GM12878 (cell line): ENCODE measurements around the gene CCDC141. TPM values are rescaled to one million over a fixed set of nuclear protein-coding genes. Genes with fewer than 3 reads are reported as not detected.

Source experiments
- ATAC-seq: fragments of 200-7000 bp; cut with Tn5 transposase; 3 replicates; pipeline ENCODE4 v1.9.1; 2020; ENCODE audit warnings: mild to moderate bottlenecking, moderate library complexity
- BruUV-seq: library from RNA; stranded (reverse); fragments of 400-500 nt; replicated peaks from 2 replicates; lab custom pipeline; 2021; lab: Mats Ljungman, UMichigan
- CTCF ChIA-PET: fragments of 300-600 bp; sonication (Branson Sonifier 250); formaldehyde crosslinking; extraction: SDS; loops from one replicate; lab custom pipeline; 2021; ENCODE audit warnings: inconsistent platforms; lab: Yijun Ruan, JAX
- POLR2A ChIA-PET: fragments of 350-600 bp; formaldehyde crosslinking; extraction: SDS; loops from one replicate; lab custom pipeline; 2021; ENCODE audit warnings: inconsistent platforms; lab: Charles Lee
- RAD21 ChIA-PET: fragments of 300-600 bp; sonication (Branson Sonifier 250); formaldehyde crosslinking; loops from one replicate; lab custom pipeline; 2023; ENCODE audit warnings: antibody characterized with exemption; ENCODE audit not compliant: unreplicated experiment; lab: Charles Lee
- SMC1A ChIA-PET: fragments of 300-600 bp; sonication (Branson Sonifier 250); formaldehyde crosslinking; loops from one replicate; lab custom pipeline; 2023; ENCODE audit not compliant: unreplicated experiment, uncharacterized antibody; lab: Charles Lee
- DNase-seq: peaks from one replicate; pipeline ENCODE4 v3.0.0-alpha.2; 2011; ENCODE audit warnings: low read depth, low spot score
- FAIRE-seq: peaks from 3 replicates; lab custom pipeline; 2011; peaks lifted over from hg19 to GRCh38; lab: Jason Lieb, UNC
- H2AFZ ChIP-seq: 2 replicates; pipeline ENCODE4 v1.6.0; 2011; ENCODE audit warnings: low read depth, low read length, control low read depth; ENCODE audit not compliant: control insufficient read depth
- H3K27ac ChIP-seq: 2 replicates; pipeline ENCODE4 v1.5.1; 2011; ENCODE audit warnings: control low read depth; ENCODE audit not compliant: control insufficient read depth, insufficient read depth
- H3K27me3 ChIP-seq, 2 experiments: replicated peaks in 1 of 2; 2 replicates each; pipeline versions ENCODE4 v1.6.0 to v1.6.1; 2011; ENCODE audit warnings: low read length in 1 of 2; ENCODE audit not compliant: control insufficient read depth in 2 of 2, insufficient read depth in 2 of 2
- H3K36me3 ChIP-seq, 2 experiments: 2 replicates each; pipeline ENCODE4 v1.5.1; 2011; ENCODE audit warnings: low read length in 1 of 2; ENCODE audit not compliant: control insufficient read depth in 2 of 2, insufficient read depth in 2 of 2
- H3K4me1 ChIP-seq: 2 replicates; pipeline ENCODE4 v1.6.1; 2011; ENCODE audit warnings: mild to moderate bottlenecking, low read length, moderate library complexity, mixed read lengths; ENCODE audit not compliant: control insufficient read depth, insufficient read depth
- H3K4me2 ChIP-seq: 2 replicates; pipeline ENCODE4 v1.6.0; 2011; ENCODE audit warnings: control low read depth; ENCODE audit not compliant: control insufficient read depth, insufficient read depth
- H3K4me3 ChIP-seq: fragments of 200-600 bp; sonication (generic); 2 replicates; pipeline ENCODE4 v1.5.1; 2016
- H3K79me2 ChIP-seq: 2 replicates; pipeline ENCODE4 v1.6.0; 2011; ENCODE audit warnings: low read length; ENCODE audit not compliant: control insufficient read depth, insufficient read depth
- H3K9ac ChIP-seq: 2 replicates; pipeline ENCODE4 v1.8.0; 2011; ENCODE audit warnings: low read length, control low read depth, mixed read lengths; ENCODE audit not compliant: control insufficient read depth, insufficient read depth
- H3K9me3 ChIP-seq: replicated peaks from 3 replicates; pipeline ENCODE4 v1.5.1; 2011; ENCODE audit warnings: mild to moderate bottlenecking, low read length; ENCODE audit not compliant: control insufficient read depth, insufficient read depth
- H4K20me1 ChIP-seq: 2 replicates; pipeline ENCODE4 v1.6.0; 2011; ENCODE audit not compliant: control insufficient read depth, insufficient read depth
- BCL11A ChIP-seq: IDR thresholded peaks from 2 replicates; pipeline ENCODE4 v1.6.1; 2011; ENCODE audit warnings: low read depth, low read length
- IKZF1 ChIP-seq: fragments of 450-650 bp; conservative IDR thresholded peaks from 2 replicates; pipeline ENCODE4 v1.6.1; 2017; ENCODE audit warnings: antibody characterized with exemption, mild to moderate bottlenecking
- SMAD1 ChIP-seq: fragments of 450-650 bp; IDR thresholded peaks from 2 replicates; pipeline ENCODE4 v1.6.1; 2018; ENCODE audit warnings: mild to moderate bottlenecking, low read depth; ENCODE audit not compliant: partially characterized antibody
- ZZZ3 ChIP-seq: IDR thresholded peaks from 2 replicates; pipeline ENCODE4 v1.6.1; 2011; ENCODE audit warnings: low read depth; ENCODE audit not compliant: control insufficient read depth, insufficient read length
- WGBS: methylation state at CpG from one replicate; pipeline ENCODE4 v1.1.6; 2016; ENCODE audit warnings: low lambda C conversion rate; ENCODE audit not compliant: insufficient replicate concordance, insufficient coverage; ENCODE audit errors: missing lambda C conversion rate; 5-methylcytosine and 5-hydroxymethylcytosine counted together
- in situ Hi-C: fragments of 300-500 bp; cut with MboI; formaldehyde crosslinking; loops from 9 replicates; pipeline ENCODE4 v1.14.3; 2018; ENCODE audit warnings: mixed read lengths
- intact Hi-C: fragments of 100-400 bp; cut with micrococcal nuclease; formaldehyde crosslinking; loops from one replicate; pipeline ENCODE4 v1.14.2; 2022; ENCODE audit not compliant: unreplicated experiment
- polyA plus RNA-seq, 11 experiments: library from polyadenylated mRNA; depleted of rRNA in 4 of 11; unstranded in 6 of 11; stranded (reverse) in 5 of 11; fragments of >200 nt; fragmentation: Nextera tagmentation in 4 of 11; fragmentation: Illumina TruSeq in 1 of 11; extraction: Ambion mirVana in 4 of 11; extraction: Trizol in 1 of 11; gene quantifications; 1 replicate in 1 of 11; 2 replicates in 10 of 11; pipeline versions ENCODE4 v1.2.1 to v1.2.3, GENCODE V29; 2011 to 2016; ENCODE audit warnings: inconsistent platforms in 2 of 11, missing spikeins in 2 of 11, low read depth in 1 of 11
- total RNA-seq, 4 experiments: library from RNA; depleted of rRNA in 3 of 4; stranded (reverse); fragments of >200 nt in 3 of 4; fragmentation: Illumina TruSeq in 1 of 4; extraction: Trizol in 1 of 4; gene quantifications; 2 replicates each; pipeline versions ENCODE4 v1.2.1 to v1.2.3, GENCODE V29; 2013 to 2021

The CCDC141 gene
- total and polyA plus RNA-seq, 10 of the 15 experiments (the other 5 are each of a cell fraction or from before 2014, with no cell fraction given): 0.84 to 12.5 (median 3.6) TPM

DNA sequence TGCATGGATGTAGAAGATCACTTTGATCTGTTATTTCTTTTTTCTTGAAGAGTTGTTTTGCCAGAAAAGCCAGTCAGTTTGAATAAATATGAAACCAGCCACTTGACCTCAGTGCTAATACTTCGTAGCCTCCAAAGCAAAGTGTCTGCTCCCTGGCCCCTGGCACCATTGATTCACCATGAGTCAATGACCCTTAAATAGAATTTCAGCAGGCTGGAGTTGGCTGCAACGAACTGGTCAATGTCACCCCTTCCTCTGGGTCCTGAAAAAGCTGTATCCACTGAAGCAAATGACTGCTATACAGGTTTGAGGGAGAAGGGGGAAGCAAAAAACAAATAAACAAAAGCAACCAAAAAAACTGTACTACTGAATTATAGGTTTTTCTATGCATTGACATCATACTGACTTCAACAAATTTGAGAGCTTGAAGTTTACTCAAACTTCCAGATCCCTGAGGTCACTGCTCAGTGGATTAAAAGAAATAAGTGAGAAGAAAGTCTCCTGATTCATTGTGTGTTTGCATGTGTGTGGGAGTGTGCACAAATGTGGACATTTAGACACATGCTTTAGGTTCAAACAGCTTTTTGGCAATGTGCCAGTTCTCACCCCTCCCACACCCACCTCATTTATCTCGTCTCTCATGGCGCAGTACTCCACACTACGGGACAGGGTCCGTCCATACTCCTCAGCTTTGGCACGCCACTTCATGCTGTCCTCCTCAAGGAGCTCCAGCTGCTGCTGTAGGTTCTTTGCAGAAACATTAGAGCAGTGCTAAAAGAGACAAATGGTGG lies 184.6 kb downstream of the CCDC141 start:
- no peak overlapping the region for H3K4me2 ChIP-seq
- BruUV-seq: no TSS peak
- ATAC-seq (no peak), DNase-seq (no peak), FAIRE-seq (no peak)
- no peaks in the 10 kb centered on the region for H4K20me1 ChIP-seq
- no peaks in the 10 kb centered on the region for H3K9me3 ChIP-seq
- CTCF ChIA-PET: interaction anchor here (1.1 kb wide), 3 partner anchors 13 to 26 kb away, joined by 3 read pairs; no protein-coding TSS in a partner anchor
- no peaks in the 10 kb centered on the region for H3K27me3 ChIP-seq
- H3K36me3 ChIP-seq: peaks cover 0 to 4% of the 10 kb centered on the region in 2 experiments; a peak in 1 of 4 replicates
- no peak overlapping the region for H3K4me3 ChIP-seq
- WGBS: 60% methylated on average over 7 of the region's 7 CpGs
- TF ChIP-seq ZZZ3: no peak
- TF ChIP-seq SMAD1: peak; percentile 84
- no peaks in the 10 kb centered on the region for H3K4me1 ChIP-seq
- SMC1A ChIA-PET: interaction anchor here (0.6 to 1.3 kb wide), 4 partner anchors 20 to 264 kb away, joined by 3 to 4 read pairs (median 4); no protein-coding TSS in a partner anchor
- no peak overlapping the region for H3K27ac ChIP-seq
- no peak overlapping the region for H2AFZ ChIP-seq
- POLR2A ChIA-PET: no interaction called here
- RAD21 ChIA-PET: no interaction called here
- in situ Hi-C loops (no loop called here), intact Hi-C loops (no loop called here)
- H3K9ac ChIP-seq: no peak overlapping the region
- H3K79me2 ChIP-seq: no peaks in the 10 kb centered on the region

DNA sequence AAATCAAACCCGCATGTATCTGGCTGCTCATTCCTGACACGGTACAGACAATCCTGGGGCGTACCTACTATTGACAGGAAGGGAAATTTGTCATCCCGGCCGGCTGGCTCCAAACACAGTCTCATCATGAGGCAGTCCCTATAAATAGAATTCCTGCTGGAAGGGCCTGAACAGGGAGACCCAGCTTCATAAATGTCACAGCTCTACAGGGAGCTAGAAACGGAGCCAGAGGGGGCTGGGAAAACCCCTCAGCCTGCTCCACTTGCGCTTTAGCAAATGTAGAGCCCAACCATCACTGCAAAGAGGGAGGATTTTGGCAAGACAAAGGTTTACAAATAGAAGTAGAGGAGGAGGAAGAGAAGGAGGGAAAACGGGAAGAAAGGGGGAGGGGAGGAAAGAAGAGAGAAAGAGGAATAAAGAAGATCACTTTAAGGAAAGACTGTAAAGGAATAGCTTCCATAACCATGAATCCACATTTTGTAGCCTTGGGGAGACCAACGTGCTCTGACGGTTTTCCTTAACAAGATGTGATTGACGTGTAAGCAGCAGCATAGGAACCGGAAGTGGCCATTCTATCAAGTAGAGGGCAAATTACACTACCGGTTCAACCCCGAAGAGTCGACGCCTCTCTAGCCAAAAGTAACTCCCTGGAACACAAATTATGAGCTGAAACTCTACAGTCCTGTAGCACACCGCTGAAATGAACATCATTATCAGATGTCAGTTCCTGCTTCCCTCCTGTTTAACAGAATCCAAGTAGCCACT lies 185.9 kb downstream of the CCDC141 start:
- TF ChIP-seq BCL11A (no peak), IKZF1 (0 out of 2 replicates have a peak, but pooled peaks have one; percentile 8)
- TF ChIP-seq, all 136 proteins: peak for 1
- in situ Hi-C loops: no loop called here
- no peaks in the 10 kb centered on the region for H3K9me3 ChIP-seq
- H3K79me2 ChIP-seq: no peaks in the 10 kb centered on the region
- no peak overlapping the region for H2AFZ ChIP-seq
- H3K27ac ChIP-seq: no peak overlapping the region
- H3K4me1 ChIP-seq: no peaks in the 10 kb centered on the region
- no peaks in the 10 kb centered on the region for H3K27me3 ChIP-seq
- H4K20me1 ChIP-seq: no peaks in the 10 kb centered on the region
- CTCF ChIA-PET: interaction anchor here (1.0 kb wide), 1 partner anchor 16 kb away, joined by 3 read pairs; no protein-coding TSS in a partner anchor
- no peak for FAIRE-seq
- DNase-seq: no peak
- WGBS: 85% methylated on average over 17 of the region's 17 CpGs
- POLR2A ChIA-PET: interaction anchor here (0.5 to 0.6 kb wide), 2 partner anchors 207 to 294 kb away, joined by 3 read pairs; no protein-coding TSS in a partner anchor
- H3K4me3 ChIP-seq: no peak overlapping the region
- H3K36me3 ChIP-seq: peaks cover 0 to 4% of the 10 kb centered on the region in 2 experiments; a peak in 1 of 4 replicates
- no peak overlapping the region for H3K9ac ChIP-seq
- SMC1A ChIA-PET: interaction anchor here (0.9 to 1.3 kb wide), 3 partner anchors 22 to 65 kb away, joined by 3 to 4 read pairs (median 3); no protein-coding TSS in a partner anchor
- no peak for ATAC-seq
- RAD21 ChIA-PET: no interaction called here
- intact Hi-C loops: no loop called here
- H3K4me2 ChIP-seq: no peak overlapping the region
- no TSS peak for BruUV-seq
